ENCODE results near the gene RPP30. TPM values are rescaled to one million over a fixed set of nuclear protein-coding genes. Genes with fewer than 3 reads are reported as not detected.

RPP30 gene
- polyA plus RNA-seq, 12 donors = 33.1 to 80.2 (median 40.9) TPM; not detected in 1

DNA sequence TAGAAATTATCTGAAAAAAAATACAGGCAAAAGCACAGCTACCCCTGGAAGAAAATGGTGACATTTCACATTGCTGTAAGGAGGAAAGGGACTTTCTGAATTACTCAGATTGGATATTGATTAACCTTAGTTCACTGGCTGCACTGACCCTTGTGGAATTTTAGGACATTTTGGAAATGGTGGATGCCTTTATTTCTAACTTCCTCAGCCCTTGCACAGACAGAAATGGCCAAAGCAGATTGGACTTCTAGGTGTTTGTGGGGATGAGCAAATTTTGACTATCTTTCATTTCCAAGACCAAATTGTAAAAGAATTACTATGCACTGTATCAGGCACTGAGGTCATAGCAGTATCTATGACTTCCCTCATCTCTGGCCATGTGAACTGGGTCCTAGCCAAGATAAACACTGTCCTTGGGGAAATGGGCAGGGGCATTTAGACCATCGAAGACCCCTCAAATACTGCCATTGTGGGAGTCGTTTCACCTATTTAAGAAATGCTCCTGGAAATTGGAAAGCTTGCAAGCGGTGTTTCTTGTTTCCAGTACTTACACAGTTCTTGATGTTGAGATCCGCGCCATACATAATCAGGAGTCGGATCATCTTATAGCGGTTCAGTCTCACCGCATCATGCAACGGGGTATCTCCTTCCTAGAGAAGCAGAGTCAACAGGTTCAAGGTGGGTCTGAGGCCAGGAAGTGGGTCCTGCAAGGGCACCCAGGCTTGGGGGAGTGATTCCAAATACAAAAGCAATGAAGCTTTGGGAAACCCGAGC, 43.4 kb downstream of the RPP30 start:
- no peak for DNase-seq

DNA sequence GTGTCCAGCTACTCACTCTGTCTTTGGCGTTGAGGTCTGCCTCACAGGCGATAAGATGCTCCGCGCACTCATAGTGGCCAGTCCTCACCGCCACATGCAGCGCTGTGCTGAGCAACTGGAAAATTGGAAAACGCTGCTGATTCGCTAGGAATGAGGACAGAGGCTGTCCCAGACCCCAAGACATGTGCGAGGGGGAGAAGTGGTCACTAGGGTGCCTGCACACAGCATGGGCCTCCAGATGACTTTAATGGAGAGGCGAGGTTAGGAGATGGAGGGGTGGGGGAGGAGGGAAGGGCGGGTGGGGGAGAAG, 43.9 kb downstream of the RPP30 start:
- DNase-seq = no peak

DNA sequence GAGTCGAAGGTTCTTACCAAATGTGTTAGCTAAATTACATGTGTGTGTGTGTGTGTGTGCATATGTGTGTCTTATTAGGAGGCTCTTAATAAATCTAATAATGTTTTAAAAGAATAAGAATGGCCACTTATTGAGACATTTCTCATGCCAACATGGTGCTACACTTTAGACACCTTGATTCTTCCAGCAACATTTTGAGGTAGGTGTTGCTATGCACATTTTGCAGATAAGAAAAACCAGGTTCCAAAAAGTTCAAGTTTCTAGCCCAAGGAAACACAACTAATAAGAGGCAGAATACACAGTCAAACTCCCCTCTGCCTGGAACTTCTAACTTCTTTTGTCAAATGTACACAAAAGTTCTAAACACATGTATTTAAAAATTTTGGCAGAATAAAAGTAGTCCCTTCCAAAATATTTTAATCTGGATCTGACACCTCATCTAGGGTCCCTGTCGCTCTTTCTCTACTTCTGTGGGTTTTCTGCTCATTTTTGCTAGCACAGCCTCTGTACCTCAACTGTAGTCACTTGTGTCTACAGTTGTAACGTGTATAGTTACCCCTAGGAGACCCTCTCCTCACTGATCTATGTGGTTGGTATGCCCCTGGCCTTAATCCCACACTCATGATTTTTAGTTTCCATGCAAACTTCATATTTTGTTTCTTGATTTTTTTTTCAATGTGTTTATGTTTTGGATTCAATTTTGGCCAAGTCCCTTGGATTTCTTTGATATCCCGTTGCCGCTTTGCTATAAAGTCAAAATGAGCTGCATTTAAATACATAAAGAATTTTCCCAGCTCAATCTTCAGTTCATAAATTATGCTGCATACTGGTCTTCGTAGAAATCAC, 44.8 kb downstream of the RPP30 start:
- DNase-seq = no peak

DNA sequence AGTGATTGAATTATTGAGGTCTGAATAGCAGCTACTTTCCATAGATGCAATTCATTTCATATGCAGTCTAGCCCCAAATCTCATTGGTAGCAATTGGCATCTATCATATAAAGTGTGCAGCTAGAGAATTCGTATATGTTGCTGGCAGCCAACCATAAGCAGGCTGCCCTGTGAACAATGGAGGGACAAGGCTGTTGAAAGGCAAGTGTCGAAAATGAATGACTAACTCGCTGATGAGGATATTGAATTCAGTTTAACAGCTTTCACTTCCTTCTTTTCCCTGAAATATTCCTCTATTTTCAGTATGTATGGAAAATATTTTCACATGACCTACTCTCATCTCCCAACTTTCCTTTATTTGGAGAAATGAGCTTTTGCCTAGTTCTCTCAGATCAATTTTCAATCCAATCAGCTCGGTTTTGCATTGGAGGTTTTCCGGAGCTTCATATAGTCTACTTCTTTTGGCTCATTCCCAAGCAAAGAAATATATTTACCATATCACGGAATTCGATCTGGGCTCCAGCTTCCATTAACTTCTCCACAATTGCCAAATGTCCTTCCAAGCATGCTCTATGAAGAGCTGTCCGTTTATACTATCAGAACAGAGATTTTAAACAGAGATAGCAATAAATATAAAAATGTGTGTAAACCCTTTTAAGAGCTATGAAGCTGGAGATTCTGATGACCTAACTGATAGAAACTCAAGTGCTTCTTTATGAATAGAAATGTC, 45.6 kb downstream of the RPP30 start:
- DNase-seq = no peak

DNA sequence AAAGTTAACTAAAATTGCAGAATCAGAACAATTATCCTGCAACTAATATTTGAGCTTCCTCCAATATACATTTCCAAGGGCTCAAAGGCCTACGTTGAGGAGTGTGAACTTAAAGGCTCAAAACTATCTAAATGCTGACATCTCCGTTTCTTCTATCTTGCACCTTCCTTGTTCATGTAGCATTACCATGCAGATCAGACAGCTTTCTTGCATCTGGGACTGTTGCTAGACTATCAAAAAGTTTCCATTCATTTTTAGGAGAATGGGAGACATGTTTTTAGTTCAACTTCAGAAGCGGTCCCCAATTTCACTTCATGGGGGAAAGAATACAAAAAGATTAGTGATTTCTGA, 46.2 kb downstream of the RPP30 start:
- no peak for DNase-seq

DNA sequence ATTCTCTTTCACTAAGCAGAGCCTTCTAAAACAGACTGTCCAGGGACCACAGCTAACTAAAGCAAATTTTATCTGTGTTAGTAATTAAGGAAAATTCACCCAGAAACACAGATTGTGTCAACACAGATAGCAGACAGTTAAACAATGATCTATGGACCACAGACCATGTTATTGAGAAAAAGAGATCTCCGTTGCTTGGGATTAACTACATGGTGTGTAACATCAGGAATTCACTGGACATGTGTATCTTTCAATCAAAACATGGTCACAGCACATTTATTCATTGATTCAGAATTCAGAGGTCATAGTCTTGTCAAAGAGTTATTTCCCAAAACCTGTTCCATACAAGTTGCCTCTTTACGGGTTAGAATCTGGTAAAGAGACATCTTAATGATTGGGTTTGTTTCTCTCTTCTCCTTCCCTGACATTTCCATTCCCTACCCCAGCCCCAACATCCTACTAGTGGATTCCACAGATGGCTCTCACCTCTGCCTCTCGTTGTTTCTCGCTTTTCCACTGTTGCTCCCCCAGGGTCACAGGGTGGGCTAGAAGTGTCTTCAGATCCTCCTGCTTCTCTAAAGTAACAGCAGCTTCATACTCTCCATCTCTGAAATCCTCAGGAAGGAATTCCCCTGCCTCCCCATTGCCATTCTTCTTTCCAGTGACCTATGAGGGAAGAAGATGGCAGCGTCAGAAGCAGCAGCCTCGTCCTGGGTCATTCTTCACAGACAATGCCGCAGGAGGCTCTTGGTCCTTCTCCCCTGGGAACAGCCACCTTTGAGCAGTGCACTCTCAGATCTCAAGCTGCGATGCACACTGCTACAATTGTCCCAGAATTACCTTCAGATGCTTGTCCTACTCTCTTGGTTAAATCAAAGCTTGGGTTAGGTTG, 48.2 kb downstream of the RPP30 start:
- DNase-seq = no peak

DNA sequence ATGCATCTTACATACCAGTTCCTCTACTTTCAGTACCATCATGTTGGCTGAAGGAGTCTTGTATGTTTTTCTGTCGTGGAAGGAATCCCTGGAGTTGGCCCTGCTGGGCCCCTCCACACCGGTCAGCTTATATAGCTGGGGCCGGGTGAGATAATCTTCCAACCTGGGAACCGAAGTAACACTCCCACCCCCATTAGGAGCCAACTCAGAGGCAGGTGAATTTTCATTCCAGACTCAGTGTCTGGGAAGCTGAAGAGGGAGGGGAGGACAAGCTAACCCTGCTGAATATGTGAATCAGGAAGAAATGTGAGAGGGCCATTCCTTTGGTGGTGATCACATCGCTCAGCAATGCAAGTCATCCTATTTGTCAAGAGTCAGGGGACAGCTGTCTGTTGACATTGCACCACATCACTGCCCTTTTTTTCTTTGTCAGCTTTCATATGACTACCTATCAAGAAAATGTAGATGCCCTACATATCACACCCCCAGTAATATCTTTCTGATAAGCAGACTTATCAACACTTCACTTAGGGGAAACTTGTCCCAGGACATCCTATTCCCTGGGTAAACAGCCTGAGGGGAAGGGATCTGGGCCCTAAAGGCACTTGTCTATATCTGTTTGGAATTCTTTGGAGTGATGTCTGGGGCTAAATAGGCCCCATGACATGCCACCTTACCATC, 49.4 kb downstream of the RPP30 start, which contains the start of gene ANKRD1:
ANKRD1 (minus strand) TSS at position 102 of the 681 bp plus-strand sequence; CDS start at position 42, 60 bp downstream.
- no peak for DNase-seq

DNA sequence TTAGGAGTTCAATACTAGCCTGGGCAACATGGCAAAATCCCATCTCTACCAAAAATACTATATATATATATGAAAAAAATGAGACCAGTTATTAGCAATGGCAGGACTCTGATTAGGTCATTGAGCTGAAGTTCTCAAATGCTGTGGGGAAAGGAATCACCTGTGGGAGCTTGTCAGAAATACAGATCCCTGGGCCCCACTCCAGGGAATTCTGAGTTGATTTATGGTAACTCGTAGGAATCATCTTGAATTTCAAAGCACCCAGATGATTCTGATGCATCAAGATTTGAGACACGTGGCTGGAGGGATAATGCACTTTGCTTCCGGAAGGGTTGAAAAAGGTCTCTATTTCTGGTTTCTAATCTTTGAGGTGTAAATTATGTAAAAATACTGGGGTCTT, 50.1 kb downstream of the RPP30 start:
- no peak for DNase-seq

DNA sequence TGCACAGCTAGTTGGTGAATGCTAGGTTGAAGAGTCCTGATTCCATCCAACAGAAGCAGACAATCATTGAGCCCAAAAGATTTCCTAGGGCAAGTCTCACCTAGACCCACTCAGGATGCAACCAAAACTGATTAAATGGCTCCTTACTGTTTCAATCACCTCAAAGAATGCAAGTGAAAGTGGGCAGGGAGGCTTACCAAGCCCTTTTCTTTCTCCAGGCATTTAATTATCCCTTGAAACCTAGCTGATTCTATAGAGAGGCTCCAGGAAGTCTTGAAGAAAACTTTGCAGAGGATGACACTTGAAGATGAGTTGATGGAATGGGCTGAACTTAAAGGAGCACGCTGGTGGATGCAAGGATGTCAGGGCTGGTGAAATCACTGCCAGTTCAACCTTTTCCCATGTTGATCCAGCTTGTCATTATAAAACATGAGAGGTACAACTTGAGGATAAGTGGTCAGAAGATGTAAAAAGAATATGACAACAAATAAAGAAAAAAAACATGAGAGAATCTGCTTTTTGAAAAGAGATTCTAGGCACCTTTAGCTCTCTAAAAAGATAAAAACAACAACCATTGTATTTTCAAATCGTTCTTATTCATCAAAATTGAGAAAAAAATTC, 51.4 kb downstream of the RPP30 start:
- DNase-seq = no peak

DNA sequence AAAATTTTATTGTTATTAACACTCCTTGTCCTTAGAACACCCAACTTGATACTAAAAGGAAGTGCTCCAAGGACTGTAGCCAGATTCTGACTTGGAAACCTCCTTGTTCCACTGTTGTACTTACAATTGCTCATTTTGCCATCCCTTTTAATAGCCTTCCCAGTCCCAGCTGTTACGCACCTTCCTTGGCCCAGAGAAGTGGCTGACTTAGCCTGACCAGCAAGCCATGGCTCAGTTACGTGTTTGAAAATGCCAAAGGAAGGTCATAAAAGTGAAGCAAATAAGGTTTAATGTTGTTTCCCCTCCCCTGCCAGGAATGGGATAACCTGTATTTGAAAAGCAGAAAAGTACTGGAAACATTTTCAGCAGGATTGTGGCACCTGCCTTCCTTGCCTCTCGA, 52.8 kb downstream of the RPP30 start:
- no peak for DNase-seq

DNA sequence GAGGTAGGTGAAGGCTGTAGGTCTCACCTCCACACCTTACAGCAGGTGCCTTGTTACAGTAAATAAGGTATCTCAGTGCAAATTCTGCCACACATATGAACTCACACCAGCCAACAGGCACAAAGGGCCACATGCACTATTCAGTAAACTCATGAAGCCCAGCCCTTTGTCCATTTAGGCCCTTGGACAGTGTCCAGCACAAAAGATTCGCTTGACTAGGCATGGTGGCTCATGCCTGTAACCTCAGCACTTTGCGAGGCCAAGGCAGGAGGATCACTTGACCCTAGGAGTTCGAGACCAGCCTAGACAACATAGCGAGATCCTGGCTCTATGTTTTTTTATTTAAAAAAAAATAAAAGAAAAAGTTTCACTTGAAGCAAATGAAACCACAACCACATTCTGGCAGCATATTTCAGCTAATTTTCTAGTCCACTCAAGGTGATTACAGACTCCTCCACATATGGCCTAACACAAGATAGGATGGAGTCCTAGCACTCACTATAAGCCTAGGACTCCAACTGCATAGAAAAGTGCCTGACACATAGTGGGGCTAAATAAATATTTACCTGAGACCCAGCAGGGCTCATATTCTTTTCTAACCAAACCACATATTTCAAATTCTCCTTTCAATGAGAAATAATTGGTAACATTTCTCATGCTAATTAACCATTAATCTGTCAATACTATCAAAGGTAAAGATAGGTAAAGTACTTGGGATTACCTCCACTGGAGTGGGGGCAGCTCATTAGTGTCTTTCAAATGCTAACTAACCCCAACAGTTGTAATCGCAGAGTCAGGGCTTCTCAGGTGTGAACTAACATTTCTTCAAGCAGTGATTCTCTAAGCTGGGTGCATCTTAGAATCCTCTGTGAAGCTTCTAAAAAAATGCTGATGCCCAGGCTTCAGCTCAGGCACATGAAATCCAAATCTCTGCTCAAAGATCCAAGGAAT, 53.6 kb downstream of the RPP30 start:
- DNase-seq = no peak

DNA sequence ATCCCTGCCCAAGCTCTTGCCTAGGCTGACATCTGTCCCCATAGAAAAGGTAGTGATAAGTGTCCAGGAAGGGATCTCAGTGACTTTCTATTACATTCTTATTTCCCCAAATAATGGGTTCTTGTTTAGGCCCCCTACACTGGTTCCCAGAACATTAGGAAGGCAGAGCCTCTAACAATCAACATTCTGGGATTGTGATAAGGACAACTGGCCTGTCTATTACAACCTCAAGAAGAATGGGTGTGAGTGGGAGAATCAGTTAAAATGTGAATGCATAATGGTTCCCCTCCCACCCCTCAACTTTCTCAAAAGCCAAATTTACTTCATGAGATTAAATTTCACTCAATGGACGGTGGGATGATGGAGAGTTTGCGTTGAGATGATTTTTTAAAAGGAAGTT, 55.5 kb downstream of the RPP30 start:
- DNase-seq = no peak

DNA sequence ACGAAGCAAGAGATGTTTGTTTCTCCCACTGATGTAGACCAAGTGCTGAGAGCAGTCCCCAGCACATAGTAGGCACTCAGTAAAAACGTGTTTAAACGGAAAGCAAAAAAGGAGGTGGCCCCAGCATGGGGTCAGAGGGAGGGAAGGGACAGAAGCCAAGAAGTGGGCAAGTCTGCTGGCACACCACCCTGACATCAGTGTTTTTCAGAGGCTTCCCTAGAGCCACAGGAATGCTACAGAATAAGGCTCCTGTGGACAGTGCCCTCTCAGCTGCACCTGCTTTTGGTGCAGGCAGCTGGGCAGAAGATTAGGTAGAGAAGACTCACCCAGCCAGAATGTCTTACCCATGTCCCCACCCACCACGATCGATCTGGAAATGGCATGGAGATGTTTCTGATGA, 57.4 kb downstream of the RPP30 start:
- DNase-seq = no peak

DNA sequence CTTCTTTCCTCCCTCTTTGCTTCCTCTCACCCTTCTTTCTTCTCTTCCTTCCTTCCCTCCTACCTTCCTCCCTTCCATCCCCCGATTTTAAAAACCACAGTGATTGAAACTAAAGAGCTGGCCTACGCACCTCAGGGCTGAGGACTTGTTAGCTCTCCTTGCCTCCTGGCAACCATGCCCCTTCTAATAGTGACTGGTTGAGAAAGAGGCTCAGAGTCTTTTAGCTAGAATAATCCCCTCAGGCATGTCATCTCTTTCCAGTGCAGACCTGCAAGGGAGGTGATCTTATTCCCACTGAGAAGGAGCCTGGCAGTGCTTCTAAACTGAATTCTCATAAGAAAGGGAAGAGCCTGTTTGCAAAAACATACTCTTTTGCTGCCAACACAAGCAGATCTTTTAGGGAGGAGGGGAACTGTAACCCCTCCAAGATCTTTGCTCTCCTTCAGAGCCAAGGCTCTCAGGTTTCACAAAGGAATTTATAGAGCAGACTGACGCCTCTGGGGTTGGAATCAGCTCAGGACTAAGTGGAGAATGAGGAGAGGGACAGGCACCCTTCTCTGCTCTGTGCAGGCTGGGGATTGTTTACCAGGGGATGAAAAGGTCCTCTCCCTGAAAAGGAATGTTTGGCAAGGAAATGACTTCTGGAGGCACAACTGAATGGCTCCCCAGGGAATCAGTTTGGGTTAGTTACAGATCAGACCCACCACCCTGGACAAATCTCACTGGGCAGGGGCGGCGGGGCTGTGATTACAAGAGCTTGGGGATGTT, 58.5 kb downstream of the RPP30 start:
- peak; percentile 53 for DNase-seq

DNA sequence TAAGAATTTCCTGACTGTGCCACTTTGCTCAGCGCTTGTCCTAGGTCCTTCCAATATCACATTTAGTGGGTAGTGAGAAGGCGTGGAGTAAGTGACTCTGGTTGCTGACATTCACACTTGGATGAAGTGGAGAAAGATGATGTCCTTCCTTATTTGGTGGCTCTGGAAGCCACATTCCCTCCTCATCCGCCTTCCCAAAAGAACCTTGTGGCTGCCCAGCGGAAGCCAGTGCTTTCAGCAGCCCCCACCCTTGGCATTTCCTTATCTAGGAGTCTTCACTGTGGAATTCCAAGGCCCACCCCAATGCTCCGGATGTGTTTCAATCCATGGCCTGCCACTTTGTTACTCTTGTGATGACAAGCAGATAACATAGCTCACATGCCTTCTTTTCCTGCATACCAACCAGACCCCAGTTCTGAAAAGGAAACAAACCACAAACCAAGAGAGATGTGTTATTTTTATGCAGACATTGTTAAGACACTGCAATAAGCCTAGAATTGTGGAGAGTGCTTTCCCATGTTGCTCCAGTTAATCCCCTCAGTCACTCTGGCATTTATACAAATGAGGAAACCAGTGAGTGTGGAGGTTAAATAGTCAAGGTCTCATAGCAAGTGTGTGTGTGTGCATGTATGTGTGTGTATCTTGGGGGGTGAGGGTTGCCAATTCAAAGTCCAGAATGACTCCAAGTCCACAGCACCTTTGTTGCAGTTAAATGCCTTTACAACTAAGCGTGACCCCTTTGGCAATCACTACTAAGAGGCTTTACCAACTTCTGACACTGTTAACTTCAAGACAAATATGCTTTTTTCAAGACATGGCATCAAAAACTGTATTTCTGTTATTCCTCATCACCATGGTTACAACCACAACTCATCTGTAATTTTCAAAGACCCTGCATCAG, 59.4 kb downstream of the RPP30 start:
- DNase-seq = no peak

DNA sequence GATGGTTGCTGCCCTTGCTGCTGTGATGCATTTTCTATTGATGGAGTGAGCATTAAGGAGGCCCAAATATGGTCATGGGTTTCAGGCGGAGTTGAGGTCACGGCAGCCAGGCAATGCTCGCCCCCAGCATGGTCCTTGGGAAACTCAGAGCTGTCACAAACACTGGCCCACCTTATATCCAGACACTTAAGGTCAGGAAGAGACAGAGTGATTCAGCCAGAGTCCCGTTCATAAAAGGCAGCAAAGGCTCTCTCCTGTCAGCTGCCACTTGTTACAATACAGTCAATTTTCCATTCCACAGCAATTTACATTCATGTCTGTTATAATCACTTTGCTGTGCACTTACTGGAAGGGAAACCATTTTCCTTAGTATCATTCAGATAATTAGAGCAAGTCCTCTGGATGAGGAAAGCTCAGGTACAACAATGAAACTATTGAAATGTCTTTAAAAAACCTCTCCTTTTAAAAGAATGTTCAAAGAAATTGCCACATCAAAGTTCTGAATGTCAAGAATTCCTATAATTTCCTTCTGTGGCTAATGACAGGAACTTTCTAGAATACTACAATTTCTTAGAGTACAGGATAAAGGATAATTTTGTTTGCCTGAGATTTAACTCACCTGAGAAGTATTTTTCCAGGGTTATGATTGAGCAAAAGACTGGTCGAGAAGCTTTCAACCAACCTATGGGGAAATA, 64.0 kb downstream of the RPP30 start:
- no peak for DNase-seq

DNA sequence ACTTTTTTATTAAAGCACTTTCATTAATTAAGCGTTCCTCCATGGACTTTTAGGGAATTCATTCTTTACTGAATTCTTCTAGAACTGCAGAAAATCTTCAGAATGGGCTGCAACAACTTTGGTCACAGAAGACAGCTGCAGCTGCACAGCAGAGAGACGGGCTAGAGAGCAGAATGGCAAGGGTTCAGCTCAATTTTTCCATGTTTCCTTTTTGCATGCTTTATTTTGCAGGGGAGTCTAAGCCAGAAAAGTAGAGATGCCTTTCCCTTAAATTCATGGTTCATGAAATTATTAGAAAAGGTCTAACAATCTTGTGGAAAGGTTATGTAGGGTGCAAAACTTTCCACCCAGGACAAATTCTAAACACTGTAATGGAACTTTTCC, 64.5 kb downstream of the RPP30 start:
- DNase-seq = no peak

Measured in muscle of arm (tissue), 12 donors.